H4 (cell line): ENCODE results near the gene FRAS1. TPM values are rescaled to one million over a fixed set of nuclear protein-coding genes. Genes with fewer than 3 reads are reported as not detected.

Experiments used
- DNase-seq: peaks from one replicate; pipeline ENCODE4 v3.0.0-alpha.2; 2015; ENCODE audit warnings: low spot score
- total RNA-seq: library from RNA; depleted of rRNA; stranded (reverse); fragments of >200 nt; shearing (Covaris generic); gene quantifications from 2 replicates; pipeline ENCODE4 v1.2.3, GENCODE V29; 2014; rRNA removed

The FRAS1 gene
- total RNA-seq, 1 experiment from 2014 or later = 0.43 TPM

DNA sequence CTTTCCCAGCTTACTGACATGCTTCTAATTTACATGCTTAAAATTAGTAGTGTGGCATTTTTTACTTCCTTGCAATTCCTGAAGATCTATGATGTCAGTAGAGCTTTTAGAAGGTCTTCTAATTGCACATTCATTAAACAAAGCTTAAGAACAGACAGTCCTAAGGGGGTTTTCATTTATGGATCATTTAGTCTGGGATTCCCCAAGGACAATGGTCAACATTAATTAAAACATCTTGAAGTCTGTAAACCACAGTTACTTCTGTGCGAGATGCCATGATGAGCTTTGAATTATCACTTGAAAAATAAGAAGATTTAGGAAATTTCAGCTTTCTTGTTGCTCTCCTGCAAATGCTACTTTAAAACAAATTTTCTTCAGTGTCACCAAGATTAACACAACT, 514.7 kb downstream of the FRAS1 start:
- no peak for DNase-seq

DNA sequence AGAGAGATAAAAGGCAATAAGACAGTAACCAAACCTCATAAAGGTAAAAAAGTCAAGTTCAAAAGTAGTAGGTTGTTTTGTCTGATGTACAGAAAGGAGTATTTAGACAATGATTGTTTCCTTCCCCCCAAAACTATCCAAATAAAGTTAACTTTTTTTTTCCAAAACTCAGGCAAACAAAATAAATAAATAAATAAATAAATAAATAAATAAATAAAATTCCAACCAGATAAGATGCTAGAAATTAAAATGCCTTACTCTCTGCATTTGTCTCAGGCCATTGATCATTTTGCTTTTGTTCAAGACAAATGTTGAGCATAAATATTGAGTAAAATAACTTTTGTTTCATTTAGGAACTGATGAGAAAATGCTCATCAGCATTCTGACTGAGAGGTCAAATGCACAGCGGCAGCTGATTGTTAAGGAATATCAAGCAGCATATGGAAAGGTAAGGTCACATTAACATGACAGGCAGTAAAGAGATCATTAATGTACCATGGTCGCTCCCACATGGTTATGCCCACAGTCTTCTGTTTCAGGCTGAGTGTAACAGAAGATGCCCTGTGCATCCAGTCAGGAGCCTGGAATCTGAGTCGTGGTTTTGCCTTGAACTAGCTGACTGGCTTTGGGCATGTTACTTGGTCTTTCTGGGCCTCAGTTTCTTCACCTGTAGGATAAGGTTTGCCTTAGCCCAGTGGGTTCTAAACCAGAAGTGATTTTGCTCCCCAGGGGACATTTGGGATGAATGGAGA, 521.7 kb downstream of the FRAS1 start:
- DNase-seq = no peak

DNA sequence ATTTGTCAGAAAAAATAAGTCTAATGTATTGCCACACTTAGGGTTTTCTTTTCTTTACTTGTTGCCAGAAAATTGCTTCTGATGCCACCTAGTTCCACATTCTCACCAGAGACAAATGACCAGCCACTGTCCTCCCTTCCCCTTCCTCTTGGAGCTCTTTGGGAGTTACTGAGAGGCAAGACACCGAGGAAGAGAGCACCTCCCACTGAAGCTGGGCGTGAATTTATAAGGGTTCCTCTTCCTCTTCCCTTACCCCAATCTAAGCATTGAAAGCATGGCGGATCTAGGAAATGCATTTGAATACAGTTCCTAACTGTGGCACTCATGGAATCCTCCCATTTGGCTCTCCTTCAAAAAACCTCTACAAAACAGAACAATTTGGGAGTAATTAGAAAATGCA, 524.5 kb downstream of the FRAS1 start:
- no peak for DNase-seq

DNA sequence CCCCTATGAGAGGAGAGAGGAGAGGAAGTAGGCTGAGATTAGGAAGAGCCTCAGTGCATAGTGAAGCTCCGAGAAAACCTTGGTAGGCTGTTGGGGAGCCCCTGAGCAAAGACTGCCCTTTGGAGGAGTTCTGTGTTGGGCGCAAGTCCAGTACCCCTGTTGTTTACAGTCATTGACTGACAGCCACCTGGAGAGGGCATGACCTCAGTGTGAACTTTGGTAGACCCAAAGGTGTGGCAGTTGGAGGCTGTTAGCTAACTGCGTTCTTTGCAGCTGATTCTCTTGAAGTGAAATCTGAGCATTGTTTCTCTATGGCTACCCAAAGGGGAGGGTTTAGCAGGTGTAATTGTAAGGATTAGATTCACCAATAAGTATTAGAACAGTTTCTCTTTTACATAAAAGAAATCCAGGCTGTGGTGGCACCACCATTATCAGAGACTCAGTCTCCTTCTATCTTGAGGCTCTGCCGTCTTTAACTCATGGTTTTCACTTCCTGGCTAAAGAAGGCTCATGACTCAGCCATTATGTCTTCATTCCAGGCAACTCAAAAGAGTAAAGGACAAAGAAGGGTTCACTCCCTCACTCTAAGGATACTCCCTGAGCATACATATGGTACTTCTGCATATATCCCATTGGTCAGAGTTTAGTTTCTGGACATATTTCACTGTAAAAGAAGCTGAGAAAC, 527.9 kb downstream of the FRAS1 start:
- no peak for DNase-seq

DNA sequence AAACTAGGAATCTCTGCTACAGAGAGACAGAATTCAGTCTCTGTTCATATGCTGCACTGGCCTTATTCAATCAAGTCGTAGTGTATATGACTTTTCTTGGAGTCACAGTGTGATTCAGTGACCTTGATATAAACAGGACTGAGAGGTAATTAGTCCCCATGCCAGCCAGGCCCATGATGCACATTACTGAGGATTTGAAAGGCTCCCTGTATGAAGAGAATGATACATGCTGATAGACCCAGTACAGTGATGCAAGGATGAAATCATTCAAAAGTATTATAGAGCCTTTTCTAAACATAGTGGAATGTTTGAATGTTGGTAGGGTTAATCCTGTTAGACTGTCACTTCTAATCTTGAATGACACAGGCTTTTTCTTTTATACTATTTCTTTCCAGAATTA, 528.5 kb downstream of the FRAS1 start:
- no peak for DNase-seq

DNA sequence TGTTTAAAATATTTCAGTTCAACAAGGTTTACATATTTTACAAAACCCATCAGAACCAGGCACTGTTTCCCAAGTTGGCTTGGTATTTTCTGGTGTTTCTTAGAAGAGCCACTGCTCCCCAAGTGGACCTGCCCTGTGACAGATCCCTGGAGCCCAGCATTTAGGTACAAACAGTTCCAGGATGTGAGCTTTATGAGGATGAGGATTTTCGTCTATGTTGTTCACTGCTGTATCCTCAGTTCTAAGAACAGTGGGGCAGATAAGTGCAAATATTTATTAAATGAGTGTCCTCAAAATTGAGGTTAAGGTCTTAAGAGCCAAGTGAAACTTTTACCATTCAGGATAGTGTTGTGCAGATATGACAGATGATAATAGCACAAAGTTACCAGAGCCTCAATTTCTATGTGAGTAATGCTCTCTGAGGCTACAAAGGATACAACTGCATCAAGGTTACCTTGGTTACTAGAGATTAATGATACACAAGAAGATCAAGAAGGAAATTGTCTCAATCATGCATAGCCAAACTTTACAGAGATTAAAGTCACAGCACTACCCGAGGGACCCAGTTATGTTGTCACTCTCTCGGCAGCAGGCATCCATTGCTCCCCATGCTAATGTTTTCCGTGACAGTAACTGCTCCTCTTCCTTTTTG, 531.9 kb downstream of the FRAS1 start:
- no peak for DNase-seq

DNA sequence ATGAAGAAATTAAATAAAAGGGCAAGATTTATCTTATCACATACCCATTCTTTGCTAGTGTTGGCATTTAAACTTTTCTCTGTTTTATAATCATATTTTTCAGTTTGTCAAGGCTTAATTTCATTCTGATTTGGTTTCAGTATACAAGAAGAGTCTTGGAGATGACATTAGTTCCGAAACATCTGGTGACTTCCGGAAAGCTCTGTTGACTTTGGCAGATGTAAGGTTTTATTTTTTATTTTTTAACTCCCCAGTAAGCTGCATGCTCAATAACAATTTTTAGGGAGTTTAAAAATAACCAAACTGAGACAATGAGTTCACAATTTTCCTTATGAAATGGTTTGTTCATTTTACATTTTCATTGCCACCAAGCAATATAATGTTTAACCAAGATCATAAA, 534.3 kb downstream of the FRAS1 start:
- no peak for DNase-seq

DNA sequence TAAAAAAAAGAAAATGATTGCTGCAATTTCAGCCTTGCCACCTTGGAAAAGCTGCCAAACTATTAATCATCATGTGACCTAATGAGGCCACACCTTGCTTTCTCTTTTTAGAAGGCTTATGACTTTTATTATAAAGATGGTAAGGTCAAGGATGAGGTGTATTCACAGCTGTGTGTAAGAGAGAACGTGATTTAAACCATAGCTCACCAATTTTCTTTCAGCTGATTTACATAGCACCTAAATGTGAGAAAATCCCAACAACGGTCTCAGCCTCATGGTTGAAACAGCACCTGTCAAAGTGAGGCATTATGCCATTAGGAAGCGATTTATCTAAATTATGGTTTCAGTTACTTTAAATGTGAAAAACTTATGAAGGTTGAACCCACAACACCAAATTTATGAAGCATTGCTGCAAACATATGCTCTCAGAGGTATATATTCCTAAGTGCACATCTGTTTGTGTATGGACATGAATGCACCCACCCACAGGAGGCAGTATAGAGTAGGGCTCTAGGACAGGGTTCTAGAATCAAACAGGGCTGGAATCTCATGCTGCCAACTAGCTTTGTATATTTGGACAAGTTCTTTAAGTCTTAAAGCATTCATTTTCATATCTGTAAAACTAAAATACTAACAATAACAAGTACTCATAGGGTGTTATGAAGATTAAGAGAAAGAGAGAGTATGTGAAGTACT, 535.1 kb downstream of the FRAS1 start:
- DNase-seq = no peak

Other genes with a start within 250 kb of the FRAS1 start
- gene CNOT6L, start 238.0 kb upstream of the FRAS1 start, total RNA-seq = 4.3 and 5.6 TPM in 2 replicates
- gene MRPL1, start 194.5 kb upstream of the FRAS1 start, total RNA-seq = 33.2 and 38.5 TPM in 2 replicates